Esophagus muscularis mucosa (tissue), 3 donors: Measurements from ENCODE around the gene TIMP2.

Source experiments
- CTCF ChIP-seq, 3 experiments: fragments of 200-600 bp in 2 of 3; fragments of 450-650 bp in 1 of 3; sonication (generic) in 2 of 3; IDR thresholded peaks; one replicate each; pipeline ENCODE4 v1.5.1; 2017 to 2019; ENCODE audit warnings: antibody characterized with exemption in 3 of 3, mild to moderate bottlenecking in 2 of 3, moderate library complexity in 1 of 3
- POLR2A ChIP-seq: fragments of 450-650 bp; IDR thresholded peaks from one replicate; pipeline ENCODE4 v1.6.1; 2017; ENCODE audit warnings: antibody characterized with exemption, moderate library complexity, mild to moderate bottlenecking, low read depth
- POLR2AphosphoS5 ChIP-seq, 2 donors: sonication (generic); formaldehyde crosslinking; IDR thresholded peaks; one replicate each; pipeline ENCODE4 v1.6.1; 2017; ENCODE audit warnings: antibody characterized with exemption in 2 of 2

DNA sequence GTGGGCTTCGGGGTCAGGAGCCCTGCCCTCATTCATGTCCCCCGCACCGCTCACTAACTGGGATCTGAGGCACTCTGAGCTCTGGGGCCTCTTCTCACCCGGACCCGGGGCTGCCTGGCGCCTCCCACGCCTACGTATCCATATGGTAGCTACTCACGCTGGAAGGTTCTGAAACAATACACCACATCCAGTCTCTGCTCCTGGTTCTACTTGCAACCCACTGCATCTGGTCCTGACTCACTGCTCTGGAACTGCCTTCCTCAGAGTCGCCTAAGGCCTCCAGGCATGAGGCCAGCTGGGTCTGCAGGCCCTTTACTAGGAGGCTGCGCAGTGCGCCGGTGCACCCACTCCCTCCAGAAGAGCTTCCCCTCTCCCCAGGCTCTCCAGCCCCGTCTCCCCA is 102.6 kb downstream of the TIMP2 start:
- TF ChIP-seq POLR2A (no peak), CTCF (IDR thresholded peaks at IDR 0.05) (no peak), POLR2AphosphoS5 (IDR thresholded peaks at IDR 0.05) (no peak)
